ENCODE measurements around the gene GRAP2. TPM values are rescaled to one million over a fixed set of nuclear protein-coding genes. Genes with fewer than 3 reads are reported as not detected.

The GRAP2 gene
- total and polyA plus RNA-seq, 9 of the 15 experiments (the other 6 are each of a cell fraction or from before 2014, with no cell fraction given), result 4.8 to 88.7 (median 60.4) TPM

GRCh38 chr22:39999144-39999757 lies 98.4 kb downstream of the GRAP2 start (continued):
- TF ChIP-seq ZNF507 (tag; conservative IDR thresholded peaks at IDR 0.05), result no peak
- TF ChIP-seq, protein P1, sequence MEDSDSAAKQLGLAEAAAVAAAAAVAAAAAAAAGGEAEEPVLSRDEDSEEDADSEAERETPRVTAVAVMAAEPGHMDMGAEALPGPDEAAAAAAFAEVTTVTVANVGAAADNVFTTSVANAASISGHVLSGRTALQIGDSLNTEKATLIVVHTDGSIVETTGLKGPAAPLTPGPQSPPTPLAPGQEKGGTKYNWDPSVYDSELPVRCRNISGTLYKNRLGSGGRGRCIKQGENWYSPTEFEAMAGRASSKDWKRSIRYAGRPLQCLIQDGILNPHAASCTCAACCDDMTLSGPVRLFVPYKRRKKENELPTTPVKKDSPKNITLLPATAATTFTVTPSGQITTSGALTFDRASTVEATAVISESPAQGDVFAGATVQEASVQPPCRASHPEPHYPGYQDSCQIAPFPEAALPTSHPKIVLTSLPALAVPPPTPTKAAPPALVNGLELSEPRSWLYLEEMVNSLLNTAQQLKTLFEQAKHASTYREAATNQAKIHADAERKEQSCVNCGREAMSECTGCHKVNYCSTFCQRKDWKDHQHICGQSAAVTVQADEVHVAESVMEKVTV (CRISPR knock-in tag; IDR thresholded peaks at IDR 0.05), result peak; percentile 44; the same call in 1 of the 2 replicates
- TF ChIP-seq RBM39 (optimal IDR thresholded peaks at IDR 0.05; ENCODE audit: low read depth, low read length), result no peak
- no peak for TF ChIP-seq POLR2G (IDR thresholded peaks at IDR 0.05; ENCODE audit: low read depth, low read length)
- TF ChIP-seq ZNF76 (CRISPR knock-in tag; IDR thresholded peaks at IDR 0.05; ENCODE audit: borderline replicate concordance), result no peak
- TF ChIP-seq CBFA2T3 (IDR thresholded peaks at IDR 0.05), result peak; percentile 94
- TF ChIP-seq ZNF3 (CRISPR knock-in tag; IDR thresholded peaks at IDR 0.05), result no peak
- TF ChIP-seq HDAC2 (IDR thresholded peaks at IDR 0.05), result no peak
- TF ChIP-seq HMGN3 (IDR thresholded peaks at IDR 0.05; ENCODE audit: borderline replicate concordance, extremely low read depth, insufficient read length, low read depth, low read length), result no peak
- TF ChIP-seq ZBTB49 (CRISPR knock-in tag; IDR thresholded peaks at IDR 0.05; ENCODE audit: borderline replicate concordance), result no peak
- TF ChIP-seq ZNF561 (CRISPR knock-in tag; conservative IDR thresholded peaks at IDR 0.05), result no peak
- TF ChIP-seq, protein P2, sequence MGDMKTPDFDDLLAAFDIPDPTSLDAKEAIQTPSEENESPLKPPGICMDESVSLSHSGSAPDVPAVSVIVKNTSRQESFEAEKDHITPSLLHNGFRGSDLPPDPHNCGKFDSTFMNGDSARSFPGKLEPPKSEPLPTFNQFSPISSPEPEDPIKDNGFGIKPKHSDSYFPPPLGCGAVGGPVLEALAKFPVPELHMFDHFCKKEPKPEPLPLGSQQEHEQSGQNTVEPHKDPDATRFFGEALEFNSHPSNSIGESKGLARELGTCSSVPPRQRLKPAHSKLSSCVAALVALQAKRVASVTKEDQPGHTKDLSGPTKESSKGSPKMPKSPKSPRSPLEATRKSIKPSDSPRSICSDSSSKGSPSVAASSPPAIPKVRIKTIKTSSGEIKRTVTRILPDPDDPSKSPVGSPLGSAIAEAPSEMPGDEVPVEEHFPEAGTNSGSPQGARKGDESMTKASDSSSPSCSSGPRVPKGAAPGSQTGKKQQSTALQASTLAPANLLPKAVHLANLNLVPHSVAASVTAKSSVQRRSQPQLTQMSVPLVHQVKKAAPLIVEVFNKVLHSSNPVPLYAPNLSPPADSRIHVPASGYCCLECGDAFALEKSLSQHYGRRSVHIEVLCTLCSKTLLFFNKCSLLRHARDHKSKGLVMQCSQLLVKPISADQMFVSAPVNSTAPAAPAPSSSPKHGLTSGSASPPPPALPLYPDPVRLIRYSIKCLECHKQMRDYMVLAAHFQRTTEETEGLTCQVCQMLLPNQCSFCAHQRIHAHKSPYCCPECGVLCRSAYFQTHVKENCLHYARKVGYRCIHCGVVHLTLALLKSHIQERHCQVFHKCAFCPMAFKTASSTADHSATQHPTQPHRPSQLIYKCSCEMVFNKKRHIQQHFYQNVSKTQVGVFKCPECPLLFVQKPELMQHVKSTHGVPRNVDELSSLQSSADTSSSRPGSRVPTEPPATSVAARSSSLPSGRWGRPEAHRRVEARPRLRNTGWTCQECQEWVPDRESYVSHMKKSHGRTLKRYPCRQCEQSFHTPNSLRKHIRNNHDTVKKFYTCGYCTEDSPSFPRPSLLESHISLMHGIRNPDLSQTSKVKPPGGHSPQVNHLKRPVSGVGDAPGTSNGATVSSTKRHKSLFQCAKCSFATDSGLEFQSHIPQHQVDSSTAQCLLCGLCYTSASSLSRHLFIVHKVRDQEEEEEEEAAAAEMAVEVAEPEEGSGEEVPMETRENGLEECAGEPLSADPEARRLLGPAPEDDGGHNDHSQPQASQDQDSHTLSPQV (IDR thresholded peaks at IDR 0.05), result peak; percentile 65
- no peak for TF ChIP-seq ZNF778 (CRISPR knock-in tag; IDR thresholded peaks at IDR 0.05)
- TF ChIP-seq NUFIP1 (IDR thresholded peaks at IDR 0.05; ENCODE audit: partially characterized antibody), result no peak
- TF ChIP-seq MTA3 (IDR thresholded peaks at IDR 0.05; ENCODE audit: borderline replicate concordance), result 0 out of 2 replicates have a peak, but pooled peaks have one; percentile 39
- TF ChIP-seq KLF6 (CRISPR knock-in tag; IDR thresholded peaks at IDR 0.05; ENCODE audit: borderline replicate concordance), result no peak

Data from K562 (cell line).